Measurements from ENCODE around the gene AKR1B1.

AKR1B1 gene

GRCh38 chr7:134407311-134407710 is 51.6 kb downstream of the AKR1B1 start:
- no peak for FAIRE-seq

- no peak for FAIRE-seq
Observed at GRCh38 chr7:134406431-134406830, 52.5 kb downstream of the AKR1B1 start.

DNA sequence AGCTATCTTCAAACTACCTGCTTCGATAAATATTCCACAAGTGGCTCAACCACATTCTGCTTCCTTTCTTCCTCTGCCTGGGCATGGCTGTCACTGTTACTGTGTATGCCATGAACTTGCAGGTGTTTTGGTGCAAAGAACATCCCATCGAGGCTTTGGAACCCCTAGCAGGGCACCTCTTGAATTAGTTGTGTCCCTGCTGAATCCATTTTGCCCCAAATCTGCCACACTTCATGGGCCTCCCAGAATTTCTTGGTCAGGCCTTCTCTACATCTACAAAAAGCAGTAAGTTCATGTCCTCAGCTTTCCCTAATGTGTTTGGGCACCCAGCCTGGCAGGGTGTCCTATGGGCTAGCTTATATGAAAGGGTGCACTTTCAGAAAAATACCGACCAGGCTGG is 53.6 kb downstream of the AKR1B1 start:
- no peak for FAIRE-seq

- no peak for FAIRE-seq
Observed at GRCh38 chr7:134403062-134403461, 55.8 kb downstream of the AKR1B1 start.

DNA sequence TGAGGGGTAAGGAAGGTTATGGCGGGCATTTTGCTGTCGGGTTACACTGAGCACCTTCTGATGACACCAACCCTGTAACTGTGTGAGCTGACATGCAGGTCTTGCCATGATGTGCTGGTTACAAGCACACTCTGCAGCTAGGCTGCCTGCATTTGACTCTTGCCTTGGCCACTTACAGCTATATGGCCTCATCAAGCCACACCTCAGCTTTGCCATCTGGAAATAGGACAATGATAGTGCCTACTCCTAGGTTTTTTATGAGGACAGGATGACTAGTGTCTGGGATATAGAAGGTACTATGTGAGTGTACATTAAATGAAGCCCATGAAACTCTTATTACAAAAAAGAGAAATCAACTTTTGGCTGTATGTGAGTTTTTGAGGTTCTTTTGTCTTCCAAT is 58.0 kb downstream of the AKR1B1 start:
- FAIRE-seq: no peak

DNA sequence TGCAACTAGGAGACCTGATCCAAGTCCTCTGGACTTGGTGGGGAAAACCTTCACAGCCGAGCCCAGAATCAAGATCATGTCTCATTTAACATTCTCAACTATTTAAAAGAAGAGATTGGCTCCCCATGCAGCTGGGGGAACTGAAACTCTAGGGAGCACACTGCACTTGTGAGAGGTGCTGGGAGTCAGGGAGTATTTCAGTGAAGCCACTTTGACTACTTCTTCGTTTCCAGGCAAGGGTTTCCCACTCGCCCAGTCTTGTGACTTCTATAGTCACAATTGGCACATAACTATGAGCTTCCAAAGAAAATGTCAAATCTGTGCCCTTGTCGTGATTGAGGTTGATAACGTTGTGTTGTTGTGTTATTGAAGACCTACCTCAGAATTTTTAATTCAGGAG is 62.9 kb downstream of the AKR1B1 start:
- no peak for FAIRE-seq

DNA sequence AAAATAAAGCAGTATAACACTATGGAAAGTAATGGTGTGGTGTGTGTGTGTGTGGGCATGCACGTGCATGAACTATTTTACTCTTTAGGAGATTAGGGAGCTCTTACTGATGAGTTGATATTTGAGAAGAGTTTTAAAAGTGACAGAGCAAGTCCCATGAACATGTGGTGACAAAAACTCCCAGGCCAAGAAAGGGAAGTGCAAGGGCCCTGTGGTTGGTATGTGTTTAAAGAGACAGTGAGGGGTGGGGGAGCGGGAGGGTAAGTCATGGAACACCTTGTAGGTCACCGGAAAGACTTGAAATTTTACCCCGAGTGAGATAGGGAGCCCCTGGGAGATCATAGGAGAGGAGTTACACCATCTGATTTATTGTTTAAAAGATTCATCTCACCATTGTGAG is 63.3 kb downstream of the AKR1B1 start:
- FAIRE-seq: no peak

GRCh38 chr7:134394056-134394455 is 64.8 kb downstream of the AKR1B1 start:
- no peak for FAIRE-seq

Measured in G401.6 (cell line).